Astrocyte (in vitro differentiated cells and primary cell): Measurements from ENCODE around the gene RAD51B. TPM values are rescaled to one million over a fixed set of nuclear protein-coding genes. Genes with fewer than 3 reads are reported as not detected.

ENCODE experiments used
- DNase-seq: peaks from one replicate; pipeline ENCODE4 v3.0.0-alpha.2; 2010; ENCODE audit warnings: low read depth
- FAIRE-seq: peaks from 2 replicates; lab custom pipeline; 2011; peaks lifted over from hg19 to GRCh38; lab: Jason Lieb, UNC
- H2AFZ ChIP-seq: 2 replicates; pipeline ENCODE4 v1.6.0; 2012; ENCODE audit warnings: low read depth, low read length, inconsistent platforms
- H3K27ac ChIP-seq: 2 replicates; pipeline ENCODE4 v1.5.1; 2011; ENCODE audit warnings: low read depth, low read length, inconsistent platforms
- H3K27me3 ChIP-seq: 2 replicates; pipeline ENCODE4 v1.6.0; 2011; ENCODE audit warnings: low read length, inconsistent platforms; ENCODE audit not compliant: insufficient read depth
- H3K36me3 ChIP-seq: 2 replicates; pipeline ENCODE4 v1.5.1; 2011; ENCODE audit warnings: low read length, inconsistent platforms; ENCODE audit not compliant: insufficient read depth
- H3K4me1 ChIP-seq: 2 replicates; pipeline ENCODE4 v1.5.1; 2011; ENCODE audit warnings: low read length, inconsistent platforms; ENCODE audit not compliant: insufficient read depth
- H3K4me2 ChIP-seq: 2 replicates; pipeline ENCODE4 v1.6.0; 2012; ENCODE audit warnings: low read length, inconsistent platforms
- H3K4me3 ChIP-seq: 2 replicates; pipeline ENCODE4 v1.5.1; 2011; ENCODE audit warnings: low read depth, mild to moderate bottlenecking, low read length, inconsistent platforms; ENCODE audit not compliant: insufficient read depth
- H3K79me2 ChIP-seq: 2 replicates; pipeline ENCODE4 v1.6.0; 2012; ENCODE audit warnings: mild to moderate bottlenecking, low read length, inconsistent platforms; ENCODE audit not compliant: insufficient read depth
- H3K9ac ChIP-seq: 2 replicates; pipeline ENCODE4 v1.6.0; 2012; ENCODE audit warnings: mild to moderate bottlenecking, low read length, inconsistent platforms
- H3K9me3 ChIP-seq: 2 replicates; pipeline ENCODE4 v1.5.1; 2012; ENCODE audit warnings: low read depth, mild to moderate bottlenecking, low read length, inconsistent platforms; ENCODE audit not compliant: insufficient read depth
- H4K20me1 ChIP-seq: 2 replicates; pipeline ENCODE4 v1.6.0; 2012; ENCODE audit warnings: low read length, inconsistent platforms; ENCODE audit not compliant: insufficient read depth
- H3K27ac Mint-ChIP-seq: one replicate; pipeline ENCODE4 v1.8.0; 2021; ENCODE audit warnings: mild to moderate bottlenecking, mixed read lengths; ENCODE audit not compliant: unreplicated experiment
- H3K27me3 Mint-ChIP-seq: one replicate; pipeline ENCODE4 v1.8.0; 2021; ENCODE audit warnings: low read depth, mixed read lengths; ENCODE audit not compliant: unreplicated experiment
- H3K36me3 Mint-ChIP-seq: one replicate; pipeline ENCODE4 v1.8.0; 2021; ENCODE audit warnings: low read depth, mixed read lengths; ENCODE audit not compliant: unreplicated experiment
- H3K4me1 Mint-ChIP-seq: one replicate; pipeline ENCODE4 v1.8.0; 2021; ENCODE audit warnings: low read depth, mixed read lengths; ENCODE audit not compliant: unreplicated experiment
- H3K4me3 Mint-ChIP-seq: one replicate; pipeline ENCODE4 v1.8.0; 2021; ENCODE audit warnings: mild to moderate bottlenecking, moderate library complexity, mixed read lengths; ENCODE audit not compliant: unreplicated experiment
- H3K9me3 Mint-ChIP-seq: one replicate; pipeline ENCODE4 v1.8.0; 2021; ENCODE audit warnings: mild to moderate bottlenecking, mixed read lengths; ENCODE audit not compliant: unreplicated experiment
- EZH2 ChIP-seq: IDR thresholded peaks from 2 replicates; pipeline ENCODE4 v1.6.1; 2012; ENCODE audit warnings: mild to moderate bottlenecking, low read length, inconsistent platforms; ENCODE audit not compliant: insufficient read depth
- total RNA-seq: library from RNA; stranded (reverse); gene quantifications from 2 replicates; pipeline ENCODE4 v1.2.1, GENCODE V29; 2021
- TF ChIP-seq, protein P1 (sequence below): IDR thresholded peaks from 2 replicates; pipeline ENCODE4 v1.5.1; 2011; ENCODE audit warnings: low read depth, mild to moderate bottlenecking, inconsistent platforms, low read length, moderate library complexity; ENCODE audit not compliant: insufficient read depth

The RAD51B gene
- total RNA-seq, 1 donor from 2014 or later, result 10.8 TPM

GRCh38 chr14:67932708-67933246, 113.2 kb downstream of the RAD51B start:
- DNase-seq, result no peak
- H3K36me3 ChIP-seq, result no peaks in the 10 kb centered on the region
- no peaks in the 10 kb centered on the region for H3K79me2 ChIP-seq
- peaks cover 13% of the 10 kb centered on the region for H3K9me3 Mint-ChIP-seq
- H3K4me3 Mint-ChIP-seq, result no peak overlapping the region
- H3K27ac Mint-ChIP-seq, result no peak overlapping the region
- no peaks in the 10 kb centered on the region for H3K4me1 ChIP-seq
- no peaks in the 10 kb centered on the region for H3K9me3 ChIP-seq
- no peaks in the 10 kb centered on the region for H3K36me3 Mint-ChIP-seq
- TF ChIP-seq, protein P1, sequence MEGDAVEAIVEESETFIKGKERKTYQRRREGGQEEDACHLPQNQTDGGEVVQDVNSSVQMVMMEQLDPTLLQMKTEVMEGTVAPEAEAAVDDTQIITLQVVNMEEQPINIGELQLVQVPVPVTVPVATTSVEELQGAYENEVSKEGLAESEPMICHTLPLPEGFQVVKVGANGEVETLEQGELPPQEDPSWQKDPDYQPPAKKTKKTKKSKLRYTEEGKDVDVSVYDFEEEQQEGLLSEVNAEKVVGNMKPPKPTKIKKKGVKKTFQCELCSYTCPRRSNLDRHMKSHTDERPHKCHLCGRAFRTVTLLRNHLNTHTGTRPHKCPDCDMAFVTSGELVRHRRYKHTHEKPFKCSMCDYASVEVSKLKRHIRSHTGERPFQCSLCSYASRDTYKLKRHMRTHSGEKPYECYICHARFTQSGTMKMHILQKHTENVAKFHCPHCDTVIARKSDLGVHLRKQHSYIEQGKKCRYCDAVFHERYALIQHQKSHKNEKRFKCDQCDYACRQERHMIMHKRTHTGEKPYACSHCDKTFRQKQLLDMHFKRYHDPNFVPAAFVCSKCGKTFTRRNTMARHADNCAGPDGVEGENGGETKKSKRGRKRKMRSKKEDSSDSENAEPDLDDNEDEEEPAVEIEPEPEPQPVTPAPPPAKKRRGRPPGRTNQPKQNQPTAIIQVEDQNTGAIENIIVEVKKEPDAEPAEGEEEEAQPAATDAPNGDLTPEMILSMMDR, result no peak
- no peak for TF ChIP-seq EZH2
- H3K27me3 Mint-ChIP-seq, result no peaks in the 10 kb centered on the region
- no peak overlapping the region for H3K9ac ChIP-seq
- no peak for FAIRE-seq
- no peak overlapping the region for H3K27ac ChIP-seq
- no peaks in the 10 kb centered on the region for H4K20me1 ChIP-seq
- H2AFZ ChIP-seq, result no peak overlapping the region
- peaks cover 5% of the 10 kb centered on the region for H3K4me1 Mint-ChIP-seq
- no peaks in the 10 kb centered on the region for H3K27me3 ChIP-seq
- H3K4me2 ChIP-seq, result no peak overlapping the region
- no peak overlapping the region for H3K4me3 ChIP-seq

- no peak overlapping the region for H2AFZ ChIP-seq
- no peak for TF ChIP-seq EZH2
- TF ChIP-seq, protein P1, result no peak
- H3K4me1 Mint-ChIP-seq, result peaks cover 5% of the 10 kb centered on the region
- peaks cover 11% of the 10 kb centered on the region for H3K9me3 Mint-ChIP-seq
- no peaks in the 10 kb centered on the region for H3K27me3 Mint-ChIP-seq
- H3K27ac ChIP-seq, result no peak overlapping the region
- H3K9me3 ChIP-seq, result no peaks in the 10 kb centered on the region
- H3K79me2 ChIP-seq, result no peaks in the 10 kb centered on the region
- H3K36me3 Mint-ChIP-seq, result no peaks in the 10 kb centered on the region
- no peak overlapping the region for H3K4me2 ChIP-seq
- no peak for FAIRE-seq
- H3K4me1 ChIP-seq, result no peaks in the 10 kb centered on the region
- no peaks in the 10 kb centered on the region for H3K27me3 ChIP-seq
- H3K27ac Mint-ChIP-seq, result no peak overlapping the region
- H3K9ac ChIP-seq, result no peak overlapping the region
- H3K4me3 ChIP-seq, result no peak overlapping the region
- H3K36me3 ChIP-seq, result no peaks in the 10 kb centered on the region
- no peaks in the 10 kb centered on the region for H4K20me1 ChIP-seq
- H3K4me3 Mint-ChIP-seq, result no peak overlapping the region
- DNase-seq, result no peak
Measured at GRCh38 chr14:67933266-67933665, 113.7 kb downstream of the RAD51B start.

DNA sequence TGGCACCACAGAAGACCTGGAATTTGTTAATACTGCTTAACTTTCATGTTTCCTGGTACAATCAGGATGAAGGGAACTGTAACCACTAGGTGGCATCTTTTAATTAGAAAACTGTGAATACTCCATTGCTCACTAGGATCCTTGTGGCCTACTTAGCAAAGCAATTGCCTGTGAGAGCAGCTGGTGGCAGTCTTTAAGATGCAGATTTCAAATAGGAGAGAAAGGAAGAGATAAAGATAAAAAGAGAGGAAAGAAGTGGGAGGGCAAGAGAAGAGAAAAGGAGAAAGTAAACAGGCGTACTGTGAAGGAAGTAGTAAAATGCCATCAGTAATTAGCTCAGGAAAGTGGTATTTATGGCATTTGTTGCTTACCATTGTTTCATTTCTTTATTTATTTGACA, 114.5 kb downstream of the RAD51B start:
- no peaks in the 10 kb centered on the region for H3K79me2 ChIP-seq
- FAIRE-seq, result peak; percentile 81

More for the DNA sequence above, 114.5 kb downstream of the RAD51B start:
- Histone ChIP-seq H3K9ac (peak overlapping the region; percentile 17), H3K27ac (no peak overlapping the region), H3K4me1 (no peaks in the 10 kb centered on the region), H3K36me3 (no peaks in the 10 kb centered on the region), H4K20me1 (no peaks in the 10 kb centered on the region), H2AFZ (no peak overlapping the region), H3K4me3 (no peak overlapping the region), H3K9me3 (no peaks in the 10 kb centered on the region), H3K4me2 (peak overlapping the region; percentile 20), H3K27me3 (no peaks in the 10 kb centered on the region)
- DNase-seq, result peak; percentile 78
- Mint-ChIP-seq H3K27ac (peak overlapping the region; percentile 50), H3K9me3 (peaks cover 11% of the 10 kb centered on the region), H3K27me3 (no peaks in the 10 kb centered on the region), H3K4me3 (no peak overlapping the region), H3K36me3 (no peaks in the 10 kb centered on the region), H3K4me1 (peaks cover 5% of the 10 kb centered on the region)
- TF ChIP-seq, protein P1, result peak; percentile 78
- no peak for TF ChIP-seq EZH2
